Sigmoid colon (tissue), 7 donors: ENCODE measurements around the gene PCDHGB4. TPM values are rescaled to one million over a fixed set of nuclear protein-coding genes. Genes with fewer than 3 reads are reported as not detected.

Source experiments
- DNase-seq: peaks from one replicate; pipeline ENCODE4 v3.0.0-alpha.2; 2019
- H3K27ac ChIP-seq, 4 donors: fragments of 200-600 bp; sonication (generic); one replicate each; pipeline ENCODE4 v1.5.1; 2016 to 2019; ENCODE audit warnings: mild to moderate bottlenecking in 1 of 4
- H3K27me3 ChIP-seq, 3 donors: fragments of 200-600 bp; sonication (generic); one replicate each; pipeline ENCODE4 v1.5.1; 2019; ENCODE audit warnings: mild to moderate bottlenecking in 1 of 3
- H3K36me3 ChIP-seq, 4 donors: fragments of 200-600 bp; sonication (generic); one replicate each; pipeline ENCODE4 v1.5.1; 2016 to 2019
- H3K4me1 ChIP-seq, 4 donors: fragments of 200-600 bp; sonication (generic); one replicate each; pipeline ENCODE4 v1.5.1; 2017 to 2019
- H3K4me3 ChIP-seq, 4 donors: fragments of 200-600 bp; sonication (generic); one replicate each; pipeline ENCODE4 v1.5.1; 2017 to 2019; ENCODE audit warnings: mild to moderate bottlenecking in 2 of 4, moderate library complexity in 1 of 4
- H3K9me3 ChIP-seq, 4 donors: fragments of 200-600 bp in 3 of 4; sonication (generic) in 3 of 4; one replicate each; pipeline versions ENCODE4 v1.5.1 to v1.6.1; 2013 to 2019
- EP300 ChIP-seq, 4 donors: sonication (generic); formaldehyde crosslinking; IDR thresholded peaks; one replicate each; pipeline ENCODE4 v1.6.1; 2017; ENCODE audit warnings: antibody characterized with exemption in 4 of 4
- POLR2A ChIP-seq, 2 donors: fragments of 450-650 bp; IDR thresholded peaks; one replicate each; pipeline ENCODE4 v1.6.1; 2016; ENCODE audit warnings: antibody characterized with exemption in 2 of 2, mild to moderate bottlenecking in 2 of 2, moderate library complexity in 2 of 2
- POLR2AphosphoS5 ChIP-seq, 4 donors: sonication (generic); formaldehyde crosslinking; IDR thresholded peaks; one replicate each; pipeline ENCODE4 v1.6.1; 2017; ENCODE audit warnings: antibody characterized with exemption in 4 of 4
- WGBS, 2 donors: extraction: QIAGEN DNeasy Blood & Tissue Kit; methylation state at CpG; one replicate each; pipeline ENCODE4 v1.1.7; 2013; 5-methylcytosine and 5-hydroxymethylcytosine counted together
- intact Hi-C: fragments of 100-400 bp; cut with DNase I; formaldehyde crosslinking; loops from one replicate; pipeline ENCODE4 v1.15.1; 2023
- polyA plus RNA-seq, 3 donors: library from polyadenylated mRNA; stranded (reverse); fragments of 200-250 nt; gene quantifications; one replicate each; pipeline ENCODE4 v1.2.3, GENCODE V29; 2013
- total RNA-seq, 4 donors: library from RNA; depleted of rRNA; stranded (reverse); fragments of >200 nt; gene quantifications; one replicate each; pipeline ENCODE4 v1.1.0, GENCODE V29; 2016
- TF ChIP-seq, protein P1 (sequence below), 4 experiments: fragments of 450-650 bp in 3 of 4; fragments of 200-600 bp in 1 of 4; IDR thresholded peaks; one replicate each; pipeline ENCODE4 v1.5.1; 2016 to 2019; ENCODE audit warnings: antibody characterized with exemption in 4 of 4, mild to moderate bottlenecking in 3 of 4, moderate library complexity in 2 of 4
- donor health status: healthy with polysubstance abuse.
- donor health status: Bipolar disorder and iron deficiency.
- donor health status: healthy.

Gene PCDHGB4
- total and polyA plus RNA-seq, 7 donors = 0.54 to 9.1 (median 6.1) TPM; not detected in 2

DNA sequence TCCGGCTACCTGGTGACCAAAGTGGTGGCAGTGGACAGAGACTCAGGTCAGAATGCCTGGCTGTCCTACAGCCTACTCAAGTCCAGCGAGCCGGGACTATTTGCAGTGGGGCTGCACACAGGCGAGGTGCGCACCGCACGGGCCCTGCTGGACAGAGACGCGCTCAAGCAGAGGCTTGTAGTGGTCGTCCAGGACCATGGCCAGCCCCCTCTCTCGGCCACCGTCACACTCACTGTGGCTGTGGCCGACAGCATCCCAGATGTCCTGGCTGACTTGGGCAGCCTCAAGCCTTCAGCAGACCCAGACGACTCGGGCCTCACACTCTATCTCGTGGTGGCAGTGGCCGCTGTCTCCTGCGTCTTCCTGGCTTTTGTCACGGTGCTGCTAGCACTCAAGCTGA is 30.5 kb upstream of the PCDHGB4 start:
- Histone ChIP-seq H3K4me1 (no peaks in the 10 kb centered on the region), H3K9me3 (peaks cover 37 to 84% (median 62%) of the 10 kb centered on the region in 4 donors), H3K27ac (no peak overlapping the region), H3K4me3 (no peak overlapping the region), H3K27me3 (peaks cover 0 to 13% (median 0%) of the 10 kb centered on the region in 3 donors), H3K36me3 (no peaks in the 10 kb centered on the region)
- intact Hi-C loops = no loop called here
- DNase-seq = no peak
- TF ChIP-seq POLR2AphosphoS5 (IDR thresholded peaks at IDR 0.05) = no peak
- TF ChIP-seq EP300 (IDR thresholded peaks at IDR 0.05) = no peak
- TF ChIP-seq, protein P1, sequence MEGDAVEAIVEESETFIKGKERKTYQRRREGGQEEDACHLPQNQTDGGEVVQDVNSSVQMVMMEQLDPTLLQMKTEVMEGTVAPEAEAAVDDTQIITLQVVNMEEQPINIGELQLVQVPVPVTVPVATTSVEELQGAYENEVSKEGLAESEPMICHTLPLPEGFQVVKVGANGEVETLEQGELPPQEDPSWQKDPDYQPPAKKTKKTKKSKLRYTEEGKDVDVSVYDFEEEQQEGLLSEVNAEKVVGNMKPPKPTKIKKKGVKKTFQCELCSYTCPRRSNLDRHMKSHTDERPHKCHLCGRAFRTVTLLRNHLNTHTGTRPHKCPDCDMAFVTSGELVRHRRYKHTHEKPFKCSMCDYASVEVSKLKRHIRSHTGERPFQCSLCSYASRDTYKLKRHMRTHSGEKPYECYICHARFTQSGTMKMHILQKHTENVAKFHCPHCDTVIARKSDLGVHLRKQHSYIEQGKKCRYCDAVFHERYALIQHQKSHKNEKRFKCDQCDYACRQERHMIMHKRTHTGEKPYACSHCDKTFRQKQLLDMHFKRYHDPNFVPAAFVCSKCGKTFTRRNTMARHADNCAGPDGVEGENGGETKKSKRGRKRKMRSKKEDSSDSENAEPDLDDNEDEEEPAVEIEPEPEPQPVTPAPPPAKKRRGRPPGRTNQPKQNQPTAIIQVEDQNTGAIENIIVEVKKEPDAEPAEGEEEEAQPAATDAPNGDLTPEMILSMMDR (IDR thresholded peaks at IDR 0.05) = no peak
- no peak for TF ChIP-seq POLR2A (IDR thresholded peaks at IDR 0.05)
- 55 to 69% methylated on average over 19 of the region's 19 CpGs for WGBS, 2 donors

DNA sequence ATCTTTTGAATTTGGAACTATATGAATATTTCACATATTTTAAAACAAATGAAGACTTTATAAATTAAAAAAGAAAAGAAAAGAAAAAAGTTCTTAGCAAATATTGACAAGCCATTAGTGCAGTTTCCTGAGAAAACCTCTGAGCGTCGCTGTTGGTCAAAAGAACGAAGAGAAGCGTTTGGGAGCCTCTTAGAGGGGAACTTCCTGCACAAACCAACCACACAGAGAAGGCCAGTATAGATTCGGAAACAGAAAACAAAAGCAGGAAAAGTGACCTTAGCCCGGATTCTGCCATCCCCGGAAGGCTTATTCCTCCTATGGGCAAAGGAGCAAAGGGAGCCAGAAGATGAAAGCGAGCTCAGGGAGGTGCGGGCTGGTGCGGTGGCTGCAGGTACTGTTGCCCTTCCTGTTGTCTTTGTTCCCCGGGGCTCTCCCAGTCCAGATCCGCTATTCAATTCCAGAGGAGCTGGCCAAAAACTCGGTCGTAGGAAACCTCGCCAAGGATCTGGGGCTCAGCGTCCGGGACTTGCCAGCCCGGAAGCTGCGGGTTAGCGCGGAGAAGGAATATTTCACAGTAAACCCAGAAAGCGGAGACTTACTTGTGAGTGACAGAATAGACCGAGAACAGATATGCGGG is 27.6 kb upstream of the PCDHGB4 start, which contains the start of gene PCDHGB2:
Gene PCDHGB2 (plus strand): TSS at position 205 of the 637 bp plus-strand sequence. CDS start 142 bp downstream, at position 347.
- no peaks in the 10 kb centered on the region for H3K36me3 ChIP-seq
- WGBS, 2 donors = 23 to 34% methylated on average over 24 of the region's 24 CpGs
- H3K27me3 ChIP-seq = peaks cover 0 to 5% (median 4%) of the 10 kb centered on the region in 3 donors

DNA sequence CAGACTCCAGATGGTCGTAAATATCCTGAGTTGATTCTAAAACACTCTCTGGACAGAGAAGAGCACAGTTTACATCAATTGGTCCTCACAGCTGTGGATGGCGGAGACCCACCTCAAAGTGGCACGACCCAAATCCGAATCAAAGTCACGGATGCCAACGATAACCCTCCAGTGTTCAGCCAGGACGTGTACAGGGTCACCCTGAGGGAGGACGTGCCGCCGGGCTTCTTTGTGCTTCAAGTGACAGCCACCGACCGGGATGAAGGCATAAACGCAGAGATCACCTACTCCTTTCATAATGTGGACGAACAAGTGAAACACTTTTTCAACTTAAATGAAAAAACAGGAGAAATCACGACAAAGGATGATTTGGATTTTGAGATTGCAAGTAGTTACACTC is 26.8 kb upstream of the PCDHGB4 start:
- WGBS, 2 donors = 42 to 61% methylated on average over 15 of the region's 15 CpGs
- intact Hi-C loops = no loop called here
- H3K4me1 ChIP-seq = no peaks in the 10 kb centered on the region
- no peak for DNase-seq
- H3K27ac ChIP-seq = no peak overlapping the region
- peaks cover 50 to 96% (median 70%) of the 10 kb centered on the region in 4 donors for H3K9me3 ChIP-seq
- no peaks in the 10 kb centered on the region for H3K36me3 ChIP-seq
- H3K27me3 ChIP-seq = peaks cover 0 to 5% (median 4%) of the 10 kb centered on the region in 3 donors
- TF ChIP-seq POLR2A (IDR thresholded peaks at IDR 0.05) = no peak
- no peak for TF ChIP-seq EP300 (IDR thresholded peaks at IDR 0.05)
- TF ChIP-seq, protein P1 (IDR thresholded peaks at IDR 0.05) = no peak
- TF ChIP-seq POLR2AphosphoS5 (IDR thresholded peaks at IDR 0.05) = no peak
- no peak overlapping the region for H3K4me3 ChIP-seq

More for the DNA sequence above, 27.6 kb upstream of the PCDHGB4 start, which contains the start of gene PCDHGB2:
- no peak for TF ChIP-seq POLR2AphosphoS5 (IDR thresholded peaks at IDR 0.05)
- TF ChIP-seq EP300 (IDR thresholded peaks at IDR 0.05) = no peak
- no peak for TF ChIP-seq POLR2A (IDR thresholded peaks at IDR 0.05)
- TF ChIP-seq, protein P1 (IDR thresholded peaks at IDR 0.05) = peak in 1 of 4 experiments; percentile 8
- peak within 1 kb of the TSS in 2 of 4 donors; percentile 14 to 26 for H3K4me3 ChIP-seq
- H3K27ac ChIP-seq = no peak within 1 kb of the TSS
- no peaks in the 10 kb centered on the region for H3K4me1 ChIP-seq
- intact Hi-C loops = no loop called here
- no peak for DNase-seq
- H3K9me3 ChIP-seq = peaks cover 48 to 96% (median 68%) of the 10 kb centered on the region in 4 donors

DNA sequence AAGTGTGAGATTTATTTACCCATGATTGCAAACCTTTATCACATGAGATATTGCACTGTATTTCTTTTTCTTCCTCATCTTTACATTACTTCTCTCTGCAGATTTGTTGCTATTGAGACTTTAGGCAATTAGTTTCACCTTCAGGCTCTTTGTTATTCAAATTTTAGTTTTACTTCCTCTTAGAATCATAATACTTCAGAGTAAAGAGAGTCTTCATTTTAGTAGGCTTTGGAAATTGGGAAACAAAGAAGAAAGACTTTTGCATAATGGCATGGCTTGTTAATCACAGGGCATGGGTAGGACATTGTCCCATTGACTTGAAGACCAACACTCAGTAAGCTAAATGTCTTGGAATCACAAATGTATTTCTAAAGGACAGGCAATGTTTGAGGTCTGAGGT is 24.8 kb upstream of the PCDHGB4 start:
- no peak overlapping the region for H3K27ac ChIP-seq
- H3K4me3 ChIP-seq = no peak overlapping the region
- no peaks in the 10 kb centered on the region for H3K4me1 ChIP-seq
- peaks cover 0 to 13% (median 4%) of the 10 kb centered on the region in 3 donors for H3K27me3 ChIP-seq
- no peaks in the 10 kb centered on the region for H3K36me3 ChIP-seq
- peaks cover 41 to 96% (median 67%) of the 10 kb centered on the region in 4 donors for H3K9me3 ChIP-seq
- intact Hi-C loops = no loop called here
- no peak for DNase-seq
- TF ChIP-seq POLR2A (IDR thresholded peaks at IDR 0.05) = no peak
- TF ChIP-seq POLR2AphosphoS5 (IDR thresholded peaks at IDR 0.05) = no peak
- TF ChIP-seq, protein P1 (IDR thresholded peaks at IDR 0.05) = no peak
- TF ChIP-seq EP300 (IDR thresholded peaks at IDR 0.05) = no peak
